GM12892 (cell line): Measurements from ENCODE around the gene RNF133.

Experiments used
- POLR2A ChIP-seq: IDR thresholded peaks from 2 replicates; pipeline ENCODE4 v1.6.1; 2011; ENCODE audit warnings: low read depth, low read length, control low read depth
- POLR2AphosphoS5 ChIP-seq: IDR thresholded peaks from 2 replicates; pipeline ENCODE4 v1.6.1; 2011; ENCODE audit warnings: low read depth, low read length, control low read depth
- TAF1 ChIP-seq: IDR thresholded peaks from 2 replicates; pipeline ENCODE4 v1.6.1; 2011; ENCODE audit warnings: low read depth, mild to moderate bottlenecking, control low read depth, low read length, borderline replicate concordance

DNA sequence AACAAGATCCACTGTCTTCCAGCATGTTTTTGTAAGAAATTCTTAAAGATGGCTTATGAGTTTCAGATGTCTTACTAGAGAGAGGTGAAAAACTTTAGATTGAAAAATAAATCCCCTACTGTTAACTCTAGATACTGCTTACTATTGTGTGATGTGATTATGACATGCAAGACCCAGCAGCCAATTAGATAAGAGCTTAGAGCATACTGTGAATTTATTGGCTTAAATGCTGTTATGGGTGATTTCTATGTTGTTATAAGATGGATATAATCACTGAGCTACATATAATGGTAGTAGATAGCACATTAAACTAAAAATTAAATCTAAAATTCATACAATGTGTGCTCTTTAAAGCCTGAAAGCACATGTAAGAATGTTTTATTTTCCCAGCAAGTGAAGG, at the start of gene RNF133:
- TF ChIP-seq TAF1, result no peak
- no peak for TF ChIP-seq POLR2A
- TF ChIP-seq POLR2AphosphoS5, result no peak
